A549 (cell line): ENCODE data around the gene COPA. TPM values are rescaled to one million over a fixed set of nuclear protein-coding genes. Genes with fewer than 3 reads are reported as not detected.

Source experiments
- ATAC-seq, 2 experiments: fragments of 200-7000 bp in 1 of 2; fragments of >200 bp in 1 of 2; cut with Nextera tagmentation in 1 of 2; cut with Tn5 transposase in 1 of 2; 3 replicates each; pipeline versions ENCODE4 v1.8.0 to v1.9.1; 2018 to 2020; ENCODE audit warnings: mild to moderate bottlenecking in 1 of 2, moderate library complexity in 1 of 2
- CTCF ChIA-PET: fragments of 300-600 bp; sonication (Branson Sonifier 250); formaldehyde crosslinking; extraction: SDS; loops from one replicate; lab custom pipeline; 2021; ENCODE audit warnings: antibody characterized with exemption, inconsistent platforms; lab: Yijun Ruan, JAX
- POLR2A ChIA-PET: fragments of 350-600 bp; formaldehyde crosslinking; extraction: SDS; loops from one replicate; lab custom pipeline; 2021; ENCODE audit warnings: antibody characterized with exemption, inconsistent platforms; lab: Yijun Ruan, JAX
- DNase-seq, 2 experiments: peaks; one replicate each; pipeline versions ENCODE4 v3.0.0 to v3.0.0-alpha.2; 2011 to 2016; ENCODE audit warnings: low read depth in 1 of 2, low spot score in 1 of 2
- FAIRE-seq: peaks from 2 replicates; lab custom pipeline; 2011; peaks lifted over from hg19 to GRCh38; lab: Jason Lieb, UNC
- H3K27ac ChIP-seq, 2 experiments: fragments of >200 bp; sonication (Bioruptor Twin); formaldehyde crosslinking; 3 replicates each; pipeline ENCODE4 v1.5.1; 2016 to 2017
- H3K4me1 ChIP-seq: fragments of >200 bp; sonication (Bioruptor Twin); formaldehyde crosslinking; 3 replicates; pipeline ENCODE4 v1.6.1; 2016
- H3K4me2 ChIP-seq: fragments of >200 bp; sonication (Bioruptor Twin); formaldehyde crosslinking; 3 replicates; pipeline ENCODE4 v1.6.1; 2016
- H3K4me3 ChIP-seq: fragments of >200 bp; sonication (Bioruptor Twin); formaldehyde crosslinking; 3 replicates; pipeline ENCODE4 v1.5.1; 2016
- H3K9me3 ChIP-seq: fragments of >200 bp; sonication (Bioruptor Twin); formaldehyde crosslinking; 3 replicates; pipeline ENCODE4 v1.6.1; 2016
- BHLHE40 ChIP-seq: IDR thresholded peaks from 2 replicates; pipeline ENCODE4 v1.6.1; 2012; ENCODE audit warnings: low read depth, low read length, inconsistent platforms
- CBX8 ChIP-seq: fragments of 200-600 bp; sonication (generic); IDR thresholded peaks from 2 replicates; pipeline ENCODE4 v1.6.1; 2016
- CEBPB ChIP-seq, 2 experiments: fragments of >200 bp in 1 of 2; sonication (Bioruptor Twin) in 1 of 2; formaldehyde crosslinking in 1 of 2; IDR thresholded peaks; 2 replicates each; pipeline ENCODE4 v1.6.1; 2012 to 2016
- CHD2 ChIP-seq: fragments of 150-350 bp; IDR thresholded peaks from 2 replicates; pipeline ENCODE4 v1.6.1; 2014; ENCODE audit warnings: low read length; ENCODE audit not compliant: partially characterized antibody
- EHF ChIP-seq: fragments of 250-450 bp; sonication (Bioruptor Pico); IDR thresholded peaks from 2 replicates; pipeline ENCODE4 v1.5.0; 2020; ENCODE audit warnings: mild to moderate bottlenecking
- EHMT2 ChIP-seq: fragments of 200-600 bp; sonication (generic); IDR thresholded peaks from 2 replicates; pipeline ENCODE4 v1.6.1; 2016; ENCODE audit warnings: antibody characterized with exemption, low read depth, mild to moderate bottlenecking, moderate library complexity
- FOSL2 ChIP-seq, 2 experiments: fragments of 450-650 bp in 1 of 2; fragments of >200 bp in 1 of 2; sonication (Bioruptor Twin) in 1 of 2; formaldehyde crosslinking; IDR thresholded peaks; 2 replicates each; pipeline versions ENCODE4 v1.5.0 to v1.6.1; 2016 to 2020; ENCODE audit warnings: mild to moderate bottlenecking in 1 of 2, moderate library complexity in 1 of 2
- GATA3 ChIP-seq: IDR thresholded peaks from 2 replicates; pipeline ENCODE4 v1.6.1; 2012; ENCODE audit warnings: borderline replicate concordance
- HEYL ChIP-seq: fragments of 250-450 bp; sonication (Bioruptor Pico); IDR thresholded peaks from 2 replicates; pipeline ENCODE4 v1.8.0; 2021; ENCODE audit warnings: mild to moderate bottlenecking, moderate library complexity
- HOXB13 ChIP-seq: fragments of 250-450 bp; sonication (Bioruptor Pico); IDR thresholded peaks from 2 replicates; pipeline ENCODE4 v1.5.0; 2020; ENCODE audit warnings: low read depth, mild to moderate bottlenecking, moderate library complexity
- MYC ChIP-seq: IDR thresholded peaks from 2 replicates; pipeline ENCODE4 v1.6.1; 2012; ENCODE audit warnings: mild to moderate bottlenecking, inconsistent platforms, low read length, improper control_type of control experiment, borderline replicate concordance
- NFE2L2 ChIP-seq: fragments of 150-350 bp; conservative IDR thresholded peaks from 2 replicates; pipeline ENCODE4 v1.6.1; 2014; ENCODE audit warnings: low read length
- POLR2A ChIP-seq: IDR thresholded peaks from 2 replicates; pipeline ENCODE4 v1.6.1; 2012; ENCODE audit warnings: mild to moderate bottlenecking, low read length
- POLR2AphosphoS2 ChIP-seq: conservative IDR thresholded peaks from 2 replicates; pipeline ENCODE4 v1.6.1; 2012; ENCODE audit warnings: low read length, improper control_type of control experiment, inconsistent platforms
- RAD21 ChIP-seq, 2 experiments: fragments of >200 bp in 1 of 2; sonication (Bioruptor Twin) in 1 of 2; formaldehyde crosslinking in 1 of 2; IDR thresholded peaks in 1 of 2; conservative IDR thresholded peaks in 1 of 2; 2 replicates in 1 of 2; 3 replicates in 1 of 2; pipeline ENCODE4 v1.6.1; 2012 to 2018; ENCODE audit warnings: inconsistent platforms in 1 of 2
- RFX5 ChIP-seq: fragments of 450-650 bp; IDR thresholded peaks from 2 replicates; pipeline ENCODE4 v1.7.1; 2014; ENCODE audit warnings: antibody characterized with exemption, mild to moderate bottlenecking, moderate library complexity
- SMC3 ChIP-seq: fragments of >200 bp; sonication (Bioruptor Twin); formaldehyde crosslinking; IDR thresholded peaks from 3 replicates; pipeline ENCODE4 v1.6.1; 2018; ENCODE audit warnings: inconsistent platforms
- ZNF302 ChIP-seq: fragments of 250-450 bp; sonication (Bioruptor Pico); IDR thresholded peaks from 2 replicates; pipeline ENCODE4 v1.9.0; 2021; ENCODE audit warnings: inconsistent platforms, mild to moderate bottlenecking, moderate library complexity
- WGBS: methylation state at CpG from one replicate; pipeline ENCODE4 v1.1.6; 2017; ENCODE audit errors: missing lambda C conversion rate; 5-methylcytosine and 5-hydroxymethylcytosine counted together
- polyA plus RNA-seq, 4 experiments: library from polyadenylated mRNA; depleted of rRNA in 3 of 4; stranded (reverse); fragments of >200 nt; fragmentation: RNase III in 1 of 4; extraction: RNeasy Plus Mini Kit Qiagen cat#74134 plus additional on column Dnase treatment in 1 of 4; gene quantifications; 2 replicates in 3 of 4; 3 replicates in 1 of 4; pipeline ENCODE4 v1.2.3, GENCODE V29; 2011 to 2017
- TF ChIP-seq, protein P1 (sequence below): IDR thresholded peaks from 2 replicates; pipeline ENCODE4 v1.6.1; 2012
- TF ChIP-seq, protein P2 (sequence below): fragments of >200 bp; sonication (Bioruptor Twin); formaldehyde crosslinking; IDR thresholded peaks from 2 replicates; pipeline ENCODE4 v1.6.1; 2016
- TF ChIP-seq, protein P3 (sequence below): fragments of >200 bp; sonication (Bioruptor Twin); formaldehyde crosslinking; IDR thresholded peaks from 3 replicates; pipeline ENCODE4 v1.5.1; 2016
- TF ChIP-seq, protein P4 (sequence below): IDR thresholded peaks from 2 replicates; pipeline ENCODE4 v1.6.1; 2012; ENCODE audit warnings: low read depth, borderline replicate concordance
- TF ChIP-seq, protein P5 (sequence below): fragments of 250-450 bp; sonication (Bioruptor Pico); IDR thresholded peaks from 2 replicates; pipeline ENCODE4 v1.5.0; 2021; ENCODE audit warnings: mild to moderate bottlenecking, moderate library complexity, borderline replicate concordance

The COPA gene
- polyA plus RNA-seq, 2 of the 4 experiments (the other 2 are of a cell fraction): 83.5 to 149 TPM

DNA sequence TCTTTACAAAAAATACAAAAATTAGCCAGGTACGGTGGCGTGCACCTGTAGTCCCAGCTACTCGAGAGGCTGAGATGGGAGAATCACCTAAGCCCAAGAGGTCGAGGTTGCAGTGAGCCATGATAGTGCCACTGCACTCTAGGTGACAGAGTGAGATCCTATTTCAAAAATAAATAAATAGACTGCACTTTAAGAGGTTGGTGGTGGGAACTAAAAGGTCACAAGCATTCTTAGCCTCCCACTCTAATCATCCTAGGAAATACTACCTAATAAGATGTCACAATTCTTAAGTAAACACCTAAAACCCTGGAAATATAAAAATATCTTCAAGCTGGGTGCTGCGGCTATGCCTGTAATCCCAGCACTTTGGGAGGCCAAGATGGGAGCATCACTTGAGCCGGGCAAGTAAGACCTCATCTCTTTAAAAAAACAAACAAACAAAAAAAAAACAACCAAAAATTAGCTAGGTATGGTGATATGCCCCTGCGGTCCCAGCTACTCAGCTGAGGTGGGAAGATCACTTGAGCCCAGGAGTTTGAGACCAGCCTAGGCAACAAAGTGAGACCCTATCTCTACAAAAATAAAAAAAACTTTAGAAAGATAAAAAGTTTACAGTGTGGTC, 84.8 kb downstream of the COPA start:
- ATAC-seq (no peak), FAIRE-seq (no peak)
- CTCF ChIA-PET: interaction anchor here (1.0 to 12.4 kb wide), 5 partner anchors 17 to 153 kb away, joined by 3 to 203 read pairs (median 11); partner anchors contain the start of gene CASQ1
- POLR2A ChIA-PET: no interaction called here
- TF ChIP-seq CBX8 (no peak), POLR2A (no peak), CHD2 (no peak), FOSL2 (IDR thresholded peaks at IDR 0.05) (no peak), FOSL2 (CRISPR knock-in tag; IDR thresholded peaks at IDR 0.05) (no peak), HOXB13 (no peak), HEYL (CRISPR knock-in tag) (no peak)
- TF ChIP-seq, protein P1, sequence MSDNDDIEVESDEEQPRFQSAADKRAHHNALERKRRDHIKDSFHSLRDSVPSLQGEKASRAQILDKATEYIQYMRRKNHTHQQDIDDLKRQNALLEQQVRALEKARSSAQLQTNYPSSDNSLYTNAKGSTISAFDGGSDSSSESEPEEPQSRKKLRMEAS: no peak
- TF ChIP-seq, protein P2, sequence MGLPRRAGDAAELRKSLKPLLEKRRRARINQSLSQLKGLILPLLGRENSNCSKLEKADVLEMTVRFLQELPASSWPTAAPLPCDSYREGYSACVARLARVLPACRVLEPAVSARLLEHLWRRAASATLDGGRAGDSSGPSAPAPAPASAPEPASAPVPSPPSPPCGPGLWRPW: no peak
- TF ChIP-seq, all 56 proteins: peak for 0
- no peak for DNase-seq
- WGBS: 94% methylated on average over 7 of the region's 7 CpGs
- Histone ChIP-seq H3K27ac (no peak overlapping the region), H3K4me3 (no peak overlapping the region), H3K9me3 (no peaks in the 10 kb centered on the region), H3K4me1 (peaks cover 45% of the 10 kb centered on the region), H3K4me2 (no peak overlapping the region)

DNA sequence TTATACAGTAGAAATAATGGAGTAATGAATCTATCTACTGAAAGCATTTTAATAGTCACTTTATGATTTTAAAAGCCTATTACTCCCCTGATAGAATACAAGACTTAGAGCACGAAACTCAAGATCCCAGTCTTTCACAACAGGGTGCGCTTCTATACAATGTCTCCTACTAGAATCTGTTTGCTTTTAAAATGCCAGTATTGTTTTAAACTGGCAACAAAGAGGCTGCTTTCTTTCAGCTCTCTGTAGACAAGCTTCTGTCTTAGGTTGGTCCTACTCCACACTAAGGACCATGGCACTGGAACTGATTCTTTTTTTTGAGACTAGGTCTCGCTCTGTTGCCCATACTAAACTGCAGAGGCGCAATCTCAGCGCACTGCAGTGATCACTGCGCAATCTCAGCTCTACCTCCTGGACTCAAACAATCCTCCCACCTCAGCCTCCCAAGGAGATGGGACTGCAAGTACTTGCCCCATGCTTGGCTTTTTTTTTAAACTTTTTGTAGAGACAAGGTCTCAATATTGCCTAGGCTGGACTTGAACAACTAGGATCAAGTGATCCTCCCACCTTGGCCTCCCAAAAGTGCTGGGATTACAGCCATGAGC, 85.5 kb downstream of the COPA start:
- H3K27ac ChIP-seq: no peak overlapping the region

DNA sequence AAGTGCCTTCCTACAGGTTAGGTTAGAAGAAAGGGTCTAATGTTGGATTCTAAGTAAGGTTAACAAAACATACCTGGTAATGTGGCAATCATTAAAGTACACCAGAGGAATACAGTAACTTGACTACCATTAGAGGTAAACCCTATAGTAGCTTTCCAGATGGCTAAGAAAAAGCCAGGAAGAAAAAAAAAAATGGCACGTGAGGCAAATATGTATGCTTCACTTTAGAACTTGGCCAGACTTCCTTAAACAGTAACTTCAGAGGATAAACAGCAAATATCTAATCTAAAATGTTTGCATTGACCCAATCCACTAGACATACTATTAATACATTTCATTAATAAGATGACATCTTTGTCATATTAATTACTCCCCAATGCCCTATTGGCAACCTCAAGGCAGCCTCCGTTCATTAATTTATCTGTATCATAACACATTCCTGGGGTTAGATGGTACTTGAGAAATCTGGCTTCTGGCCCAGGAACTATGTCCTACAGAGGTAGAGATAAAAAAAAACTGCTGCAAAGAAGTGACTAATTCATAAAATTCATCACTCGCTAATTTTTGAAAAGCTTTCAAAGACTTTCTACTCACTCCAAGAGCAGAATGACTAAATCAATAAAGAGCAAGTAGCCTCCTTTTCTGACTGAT, 86.5 kb downstream of the COPA start:
- no peak for ATAC-seq
- Histone ChIP-seq H3K4me3 (no peak overlapping the region), H3K4me1 (peaks cover 41% of the 10 kb centered on the region), H3K4me2 (no peak overlapping the region; the same call in 2 of the 3 replicates), H3K27ac (no peak overlapping the region), H3K9me3 (no peaks in the 10 kb centered on the region)
- no peak for DNase-seq
- CTCF ChIA-PET: interaction anchor here (2.9 to 12.4 kb wide), 3 partner anchors 35 to 151 kb away, joined by 11 to 203 read pairs (median 29); partner anchors contain the start of gene CASQ1
- FAIRE-seq: no peak
- POLR2A ChIA-PET: no interaction called here
- WGBS: 65% methylated on average over 3 of the region's 3 CpGs
- no peak for TF ChIP-seq POLR2A
- no peak for TF ChIP-seq GATA3
- TF ChIP-seq BHLHE40: no peak
- TF ChIP-seq CEBPB (IDR thresholded peaks at IDR 0.05): no peak
- TF ChIP-seq MYC: no peak
- TF ChIP-seq EHF: no peak
- TF ChIP-seq, protein P3, sequence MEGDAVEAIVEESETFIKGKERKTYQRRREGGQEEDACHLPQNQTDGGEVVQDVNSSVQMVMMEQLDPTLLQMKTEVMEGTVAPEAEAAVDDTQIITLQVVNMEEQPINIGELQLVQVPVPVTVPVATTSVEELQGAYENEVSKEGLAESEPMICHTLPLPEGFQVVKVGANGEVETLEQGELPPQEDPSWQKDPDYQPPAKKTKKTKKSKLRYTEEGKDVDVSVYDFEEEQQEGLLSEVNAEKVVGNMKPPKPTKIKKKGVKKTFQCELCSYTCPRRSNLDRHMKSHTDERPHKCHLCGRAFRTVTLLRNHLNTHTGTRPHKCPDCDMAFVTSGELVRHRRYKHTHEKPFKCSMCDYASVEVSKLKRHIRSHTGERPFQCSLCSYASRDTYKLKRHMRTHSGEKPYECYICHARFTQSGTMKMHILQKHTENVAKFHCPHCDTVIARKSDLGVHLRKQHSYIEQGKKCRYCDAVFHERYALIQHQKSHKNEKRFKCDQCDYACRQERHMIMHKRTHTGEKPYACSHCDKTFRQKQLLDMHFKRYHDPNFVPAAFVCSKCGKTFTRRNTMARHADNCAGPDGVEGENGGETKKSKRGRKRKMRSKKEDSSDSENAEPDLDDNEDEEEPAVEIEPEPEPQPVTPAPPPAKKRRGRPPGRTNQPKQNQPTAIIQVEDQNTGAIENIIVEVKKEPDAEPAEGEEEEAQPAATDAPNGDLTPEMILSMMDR: no peak
- TF ChIP-seq RFX5: no peak
- TF ChIP-seq, protein P1: no peak
- TF ChIP-seq POLR2AphosphoS2: no peak
- no peak for TF ChIP-seq RAD21 (conservative IDR thresholded peaks at IDR 0.05 in 1 of 2, IDR thresholded peaks at IDR 0.05 in 1 of 2)
- TF ChIP-seq ZNF302 (CRISPR knock-in tag): no peak
- TF ChIP-seq, protein P2: no peak
- TF ChIP-seq SMC3: no peak
- TF ChIP-seq, protein P4, sequence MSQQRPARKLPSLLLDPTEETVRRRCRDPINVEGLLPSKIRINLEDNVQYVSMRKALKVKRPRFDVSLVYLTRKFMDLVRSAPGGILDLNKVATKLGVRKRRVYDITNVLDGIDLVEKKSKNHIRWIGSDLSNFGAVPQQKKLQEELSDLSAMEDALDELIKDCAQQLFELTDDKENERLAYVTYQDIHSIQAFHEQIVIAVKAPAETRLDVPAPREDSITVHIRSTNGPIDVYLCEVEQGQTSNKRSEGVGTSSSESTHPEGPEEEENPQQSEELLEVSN: no peak

More for the DNA sequence above, 85.5 kb downstream of the COPA start:
- DNase-seq: no peak
- Histone ChIP-seq H3K9me3 (no peaks in the 10 kb centered on the region), H3K4me2 (no peak overlapping the region), H3K4me1 (peaks cover 41% of the 10 kb centered on the region), H3K4me3 (no peak overlapping the region)
- FAIRE-seq: no peak
- 99% methylated on average over 6 of the region's 6 CpGs for WGBS
- CTCF ChIA-PET: interaction anchor here (1.1 to 12.4 kb wide), 4 partner anchors 34 to 152 kb away, joined by 3 to 203 read pairs (median 20); partner anchors contain the start of gene CASQ1
- ATAC-seq: no peak
- no peak for TF ChIP-seq NFE2L2
- no peak for TF ChIP-seq GATA3
- TF ChIP-seq ZNF302 (CRISPR knock-in tag): no peak
- no peak for TF ChIP-seq RAD21 (conservative IDR thresholded peaks at IDR 0.05 in 1 of 2, IDR thresholded peaks at IDR 0.05 in 1 of 2)
- TF ChIP-seq, protein P5, sequence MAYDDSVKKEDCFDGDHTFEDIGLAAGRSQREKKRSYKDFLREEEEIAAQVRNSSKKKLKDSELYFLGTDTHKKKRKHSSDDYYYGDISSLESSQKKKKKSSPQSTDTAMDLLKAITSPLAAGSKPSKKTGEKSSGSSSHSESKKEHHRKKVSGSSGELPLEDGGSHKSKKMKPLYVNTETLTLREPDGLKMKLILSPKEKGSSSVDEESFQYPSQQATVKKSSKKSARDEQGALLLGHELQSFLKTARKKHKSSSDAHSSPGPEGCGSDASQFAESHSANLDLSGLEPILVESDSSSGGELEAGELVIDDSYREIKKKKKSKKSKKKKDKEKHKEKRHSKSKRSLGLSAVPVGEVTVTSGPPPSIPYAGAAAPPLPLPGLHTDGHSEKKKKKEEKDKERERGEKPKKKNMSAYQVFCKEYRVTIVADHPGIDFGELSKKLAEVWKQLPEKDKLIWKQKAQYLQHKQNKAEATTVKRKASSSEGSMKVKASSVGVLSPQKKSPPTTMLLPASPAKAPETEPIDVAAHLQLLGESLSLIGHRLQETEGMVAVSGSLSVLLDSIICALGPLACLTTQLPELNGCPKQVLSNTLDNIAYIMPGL (CRISPR knock-in tag): no peak
- no peak for TF ChIP-seq EHMT2
- TF ChIP-seq, protein P4: no peak
- POLR2A ChIA-PET: no interaction called here
